ENCODE data around the gene UBXN7. TPM values are rescaled to one million over a fixed set of nuclear protein-coding genes. Genes with fewer than 3 reads are reported as not detected.

UBXN7 gene
- polyA plus RNA-seq, 1 of the 3 experiments (the other 2 are of a cell fraction) = 6.4 TPM

DNA sequence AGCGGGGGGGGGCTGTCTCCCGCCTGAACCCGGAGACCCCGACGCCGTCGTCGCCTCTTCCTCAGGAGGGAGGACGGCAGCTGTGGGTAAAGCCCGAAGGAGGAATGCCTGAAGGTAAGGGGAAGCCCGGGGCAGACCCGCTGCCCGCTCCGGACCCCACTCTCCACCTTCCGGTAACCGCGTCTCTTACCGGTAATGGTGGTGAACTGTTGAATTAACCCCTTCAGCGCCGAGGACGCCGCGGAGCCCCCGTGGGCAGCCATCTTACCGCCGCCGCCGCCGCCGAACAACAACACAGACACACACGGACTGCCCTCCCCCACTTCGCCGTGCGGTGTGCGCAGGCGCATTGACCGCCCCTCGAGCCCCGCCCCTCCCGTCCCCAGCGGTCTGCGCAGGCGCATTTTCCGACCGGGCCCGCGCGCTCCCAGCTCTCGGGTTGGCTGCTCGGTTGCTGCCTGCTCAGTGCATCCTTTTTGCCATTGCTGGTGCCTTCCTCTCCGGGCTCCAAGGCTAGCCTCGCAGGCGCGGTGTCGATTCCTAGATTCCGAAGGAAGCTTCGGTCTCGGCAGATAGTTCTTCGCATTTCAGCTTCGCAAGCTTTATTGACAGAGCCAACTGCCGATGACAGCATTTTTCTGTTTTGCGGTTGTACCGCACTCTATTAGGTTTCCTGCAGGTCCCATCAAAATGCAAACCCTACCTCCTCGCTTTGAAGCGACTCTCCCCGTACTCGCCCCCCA is at the start of gene UBXN7 (continued):
- peak; percentile 89 for TF ChIP-seq POLR2AphosphoS5 (IDR thresholded peaks at IDR 0.05; ENCODE audit: low read depth, low read length)
- TF ChIP-seq JUND (IDR thresholded peaks at IDR 0.05) = no peak
- TF ChIP-seq TCF12 (IDR thresholded peaks at IDR 0.05) = no peak
- TF ChIP-seq MXI1 (IDR thresholded peaks at IDR 0.05; ENCODE audit: low read depth, low read length) = no peak
- TF ChIP-seq, protein P1, sequence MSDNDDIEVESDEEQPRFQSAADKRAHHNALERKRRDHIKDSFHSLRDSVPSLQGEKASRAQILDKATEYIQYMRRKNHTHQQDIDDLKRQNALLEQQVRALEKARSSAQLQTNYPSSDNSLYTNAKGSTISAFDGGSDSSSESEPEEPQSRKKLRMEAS (IDR thresholded peaks at IDR 0.05; ENCODE audit: low read depth) = 0 out of 2 replicates have a peak, but pooled peaks have one; percentile 70
- peak in 1 of 2 experiments; percentile 22; a peak in 1 of 4 replicates for TF ChIP-seq EP300 (IDR thresholded peaks at IDR 0.05; ENCODE audit: borderline replicate concordance in 1 of 2, low read depth in 1 of 2, low read length in 1 of 2)
- no peak for TF ChIP-seq EZH2phosphoT487 (IDR thresholded peaks at IDR 0.05; ENCODE audit: borderline replicate concordance, low read depth)
- peak; percentile 83 for TF ChIP-seq NRF1 (IDR thresholded peaks at IDR 0.05; ENCODE audit: low read depth, low read length)
- TF ChIP-seq, protein P2, sequence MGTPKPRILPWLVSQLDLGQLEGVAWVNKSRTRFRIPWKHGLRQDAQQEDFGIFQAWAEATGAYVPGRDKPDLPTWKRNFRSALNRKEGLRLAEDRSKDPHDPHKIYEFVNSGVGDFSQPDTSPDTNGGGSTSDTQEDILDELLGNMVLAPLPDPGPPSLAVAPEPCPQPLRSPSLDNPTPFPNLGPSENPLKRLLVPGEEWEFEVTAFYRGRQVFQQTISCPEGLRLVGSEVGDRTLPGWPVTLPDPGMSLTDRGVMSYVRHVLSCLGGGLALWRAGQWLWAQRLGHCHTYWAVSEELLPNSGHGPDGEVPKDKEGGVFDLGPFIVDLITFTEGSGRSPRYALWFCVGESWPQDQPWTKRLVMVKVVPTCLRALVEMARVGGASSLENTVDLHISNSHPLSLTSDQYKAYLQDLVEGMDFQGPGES (IDR thresholded peaks at IDR 0.05; ENCODE audit: low read depth, low read length) = no peak
- TF ChIP-seq NFIC (IDR thresholded peaks at IDR 0.05; ENCODE audit: borderline replicate concordance) = no peak
- TF ChIP-seq SMC3 (IDR thresholded peaks at IDR 0.05; ENCODE audit: low read depth, low read length) = no peak

DNA sequence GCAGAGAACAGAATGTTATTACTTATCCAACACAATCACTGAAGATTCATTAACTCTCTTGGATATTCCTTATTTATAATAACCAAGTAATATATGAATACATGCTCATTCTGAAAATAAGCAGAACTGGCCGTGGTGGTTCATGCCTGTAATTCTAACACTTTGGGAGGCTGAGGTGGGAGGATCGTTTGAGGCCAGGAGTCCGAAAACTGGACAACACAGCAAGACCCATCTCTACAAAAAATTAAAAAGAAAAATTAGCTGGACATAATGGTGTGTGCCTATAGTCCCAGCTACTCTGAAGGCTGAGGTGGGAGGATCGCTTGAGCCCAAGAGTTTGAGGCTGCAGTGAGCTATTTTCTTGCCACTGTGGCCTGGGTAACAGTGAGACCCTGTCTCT is 45.5 kb upstream of the UBXN7 start:
- no peak overlapping the region for H3K4me3 ChIP-seq (ENCODE audit: low read depth in 2 of 2, low read length in 1 of 2)
- peaks cover 3% of the 10 kb centered on the region for H3F3A ChIP-seq (replicated peaks; ENCODE audit: insufficient read depth)
- H3K9me3 ChIP-seq = no peaks in the 10 kb centered on the region
- peaks cover 38 to 77% of the 10 kb centered on the region in 2 experiments for H3K36me3 ChIP-seq (replicated peaks in 1 of 2; ENCODE audit: control insufficient read depth in 1 of 2, insufficient read depth in 2 of 2, low read length in 1 of 2)
- CTCF ChIA-PET = interaction anchor here (0.7 to 1.8 kb wide), 2 partner anchors 9 to 112 kb away, joined by 3 to 5 read pairs; no protein-coding TSS in a partner anchor
- POLR2A ChIA-PET = no interaction called here
- H2AFZ ChIP-seq (ENCODE audit: low read depth) = no peak overlapping the region
- H3K27ac ChIP-seq (ENCODE audit: low read depth in 2 of 2, low read length in 1 of 2) = no peak overlapping the region
- peaks cover 11% of the 10 kb centered on the region; the same call in 1 of the 2 replicates for H3K79me2 ChIP-seq (ENCODE audit: insufficient read depth)
- no peaks in the 10 kb centered on the region for H3K27me3 ChIP-seq (ENCODE audit: insufficient read depth)
- no peak overlapping the region for H3K4me2 ChIP-seq
- H4K20me1 ChIP-seq (ENCODE audit: insufficient read depth) = no peaks in the 10 kb centered on the region
- TF ChIP-seq ELF1 (IDR thresholded peaks at IDR 0.05) (no peak), SMC3 (IDR thresholded peaks at IDR 0.05; ENCODE audit: low read depth, low read length) (no peak), EZH2phosphoT487 (IDR thresholded peaks at IDR 0.05; ENCODE audit: borderline replicate concordance, low read depth) (no peak), GABPA (IDR thresholded peaks at IDR 0.05; ENCODE audit: low read depth) (no peak), FOXJ3 (CRISPR knock-in tag; IDR thresholded peaks at IDR 0.05) (no peak), SIN3A (IDR thresholded peaks at IDR 0.05; ENCODE audit: borderline replicate concordance, low read depth, low read length) (no peak), YY1 (IDR thresholded peaks at IDR 0.05; ENCODE audit: low read depth) (no peak), RXRA (IDR thresholded peaks at IDR 0.05; ENCODE audit: borderline replicate concordance, low read depth) (no peak), NFIC (IDR thresholded peaks at IDR 0.05; ENCODE audit: borderline replicate concordance) (no peak), MXI1 (IDR thresholded peaks at IDR 0.05; ENCODE audit: low read depth, low read length) (no peak), FOSL2 (IDR thresholded peaks at IDR 0.05; ENCODE audit: borderline replicate concordance, low read depth) (no peak)
- TF ChIP-seq, protein P3, sequence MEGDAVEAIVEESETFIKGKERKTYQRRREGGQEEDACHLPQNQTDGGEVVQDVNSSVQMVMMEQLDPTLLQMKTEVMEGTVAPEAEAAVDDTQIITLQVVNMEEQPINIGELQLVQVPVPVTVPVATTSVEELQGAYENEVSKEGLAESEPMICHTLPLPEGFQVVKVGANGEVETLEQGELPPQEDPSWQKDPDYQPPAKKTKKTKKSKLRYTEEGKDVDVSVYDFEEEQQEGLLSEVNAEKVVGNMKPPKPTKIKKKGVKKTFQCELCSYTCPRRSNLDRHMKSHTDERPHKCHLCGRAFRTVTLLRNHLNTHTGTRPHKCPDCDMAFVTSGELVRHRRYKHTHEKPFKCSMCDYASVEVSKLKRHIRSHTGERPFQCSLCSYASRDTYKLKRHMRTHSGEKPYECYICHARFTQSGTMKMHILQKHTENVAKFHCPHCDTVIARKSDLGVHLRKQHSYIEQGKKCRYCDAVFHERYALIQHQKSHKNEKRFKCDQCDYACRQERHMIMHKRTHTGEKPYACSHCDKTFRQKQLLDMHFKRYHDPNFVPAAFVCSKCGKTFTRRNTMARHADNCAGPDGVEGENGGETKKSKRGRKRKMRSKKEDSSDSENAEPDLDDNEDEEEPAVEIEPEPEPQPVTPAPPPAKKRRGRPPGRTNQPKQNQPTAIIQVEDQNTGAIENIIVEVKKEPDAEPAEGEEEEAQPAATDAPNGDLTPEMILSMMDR (IDR thresholded peaks at IDR 0.05) = no peak
- DNase-seq = no peak
- H3K4me1 ChIP-seq (ENCODE audit: control insufficient read depth in 1 of 2, insufficient read depth in 2 of 2, low read depth in 1 of 2, low read length in 1 of 2) = no peaks in the 10 kb centered on the region
- no peaks in the 10 kb centered on the region for H3K9me2 ChIP-seq
- H3K9ac ChIP-seq = no peak overlapping the region
- 94% methylated on average over 4 of the region's 4 CpGs for WGBS (ENCODE audit: low lambda C conversion rate)

Data from SK-N-SH (cell line).